ENCODE data around the gene NPW. TPM values are rescaled to one million over a fixed set of nuclear protein-coding genes. Genes with fewer than 3 reads are reported as not detected.

The NPW gene
- total and polyA plus RNA-seq, 9 of the 15 experiments (the other 6 are each of a cell fraction or from before 2014, with no cell fraction given): 0.14 to 4.0 (median 2.6) TPM; not detected in 4

DNA sequence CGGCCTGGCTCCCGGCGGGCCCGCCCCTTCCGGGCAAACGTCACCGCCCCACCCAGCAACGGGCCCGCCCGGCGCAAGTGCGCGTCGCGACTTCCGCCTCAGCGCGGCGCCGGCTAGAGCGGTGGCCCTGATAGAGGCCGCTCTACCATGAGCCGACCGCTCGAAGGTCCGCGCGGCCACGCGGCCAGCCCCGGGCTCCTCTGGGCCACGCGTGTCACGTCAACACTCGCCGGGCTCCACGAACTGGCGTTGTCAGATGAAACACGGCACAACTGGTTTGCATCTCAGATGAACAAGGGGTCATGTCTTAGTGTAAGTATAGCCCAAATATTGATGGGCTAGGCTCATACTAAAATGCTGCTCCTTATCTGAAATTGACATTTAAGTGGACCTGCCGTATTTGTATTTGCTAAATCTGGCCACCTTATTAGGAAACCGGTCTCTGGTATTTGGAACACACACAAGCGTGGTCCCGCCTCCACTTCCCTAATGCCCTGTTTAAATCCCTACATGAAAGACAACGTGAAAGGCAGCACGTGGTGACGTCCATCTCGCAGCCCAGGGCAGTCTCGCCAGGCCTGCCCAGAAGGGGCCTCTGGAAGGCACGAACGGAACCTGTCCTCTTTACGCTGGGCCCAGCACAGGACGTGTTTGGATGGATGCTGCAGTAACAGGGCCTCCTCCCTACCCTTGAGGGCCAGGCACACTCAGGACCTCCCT, 9.6 kb upstream of the NPW start, which contains the start of gene ZNF598 (continued):
- TF ChIP-seq FOSL1 (tag; conservative IDR thresholded peaks at IDR 0.05): no peak; the same call in 1 of the 2 replicates
- TF ChIP-seq ELF2 (CRISPR knock-in tag; IDR thresholded peaks at IDR 0.05): peak; percentile 83
- TF ChIP-seq ZNF668 (CRISPR knock-in tag; IDR thresholded peaks at IDR 0.05): no peak; the same call in 1 of the 2 replicates
- peak; percentile 89 for TF ChIP-seq SAFB (IDR thresholded peaks at IDR 0.05; ENCODE audit: borderline replicate concordance, low read depth, low read length)
- TF ChIP-seq HLTF (IDR thresholded peaks at IDR 0.05): no peak
- no peak for TF ChIP-seq PRDM10 (IDR thresholded peaks at IDR 0.05; ENCODE audit: partially characterized antibody)
- TF ChIP-seq MYNN (IDR thresholded peaks at IDR 0.05): no peak
- no peak for TF ChIP-seq MYNN (CRISPR knock-in tag; IDR thresholded peaks at IDR 0.05)
- TF ChIP-seq ARID4B (CRISPR knock-in tag; IDR thresholded peaks at IDR 0.05): peak; percentile 85
- peak; percentile 44; the same call in 1 of the 2 replicates for TF ChIP-seq NCOR1 (IDR thresholded peaks at IDR 0.05)
- peak in 1 of 2 experiments; percentile 37; a peak in 2 of 4 replicates for TF ChIP-seq SIN3A (IDR thresholded peaks at IDR 0.05; ENCODE audit: borderline replicate concordance in 2 of 2, control insufficient read depth in 1 of 2, low read depth in 2 of 2, low read length in 2 of 2)
- no peak for TF ChIP-seq HDAC3 (IDR thresholded peaks at IDR 0.05; ENCODE audit: borderline replicate concordance, partially characterized antibody)
- TF ChIP-seq, protein P1, sequence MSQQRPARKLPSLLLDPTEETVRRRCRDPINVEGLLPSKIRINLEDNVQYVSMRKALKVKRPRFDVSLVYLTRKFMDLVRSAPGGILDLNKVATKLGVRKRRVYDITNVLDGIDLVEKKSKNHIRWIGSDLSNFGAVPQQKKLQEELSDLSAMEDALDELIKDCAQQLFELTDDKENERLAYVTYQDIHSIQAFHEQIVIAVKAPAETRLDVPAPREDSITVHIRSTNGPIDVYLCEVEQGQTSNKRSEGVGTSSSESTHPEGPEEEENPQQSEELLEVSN (IDR thresholded peaks at IDR 0.05; ENCODE audit: borderline replicate concordance in 1 of 2, extremely low read depth in 1 of 2, insufficient read depth in 1 of 2, insufficient read length in 1 of 2, low read depth in 1 of 2, low read length in 1 of 2, poor library complexity in 1 of 2, severe bottlenecking in 1 of 2): peak; percentile 31 to 86
- TF ChIP-seq NR4A1 (CRISPR knock-in tag; IDR thresholded peaks at IDR 0.05): no peak
- peak; percentile 77 for TF ChIP-seq NR4A1 (tag; IDR thresholded peaks at IDR 0.05)
- peak; percentile 78 for TF ChIP-seq USF1 (CRISPR knock-in tag; IDR thresholded peaks at IDR 0.05)
- no peak for TF ChIP-seq HOXB6 (CRISPR knock-in tag; IDR thresholded peaks at IDR 0.05; ENCODE audit: borderline replicate concordance)

All from K562 (cell line).